HG03060 (cell line): ENCODE measurements around the gene CDPF1.
"Not testable (repeated sequence)": the region's sequence is repeated elsewhere in the genome, so short reads cannot be mapped to it uniquely, and the experiment has no call there.

Experiments used
- ATAC-seq: cut with Tn5 transposase; IDR thresholded peaks from one replicate; pipeline ENCODE4 v1.9.1; 2021; ENCODE audit warnings: low read depth, moderate number of reproducible peaks; ENCODE audit not compliant: unreplicated experiment

CDPF1 gene

GRCh38 chr22:46230262-46230901 is 19.7 kb downstream of the CDPF1 start:
- ATAC-seq = no peak

DNA sequence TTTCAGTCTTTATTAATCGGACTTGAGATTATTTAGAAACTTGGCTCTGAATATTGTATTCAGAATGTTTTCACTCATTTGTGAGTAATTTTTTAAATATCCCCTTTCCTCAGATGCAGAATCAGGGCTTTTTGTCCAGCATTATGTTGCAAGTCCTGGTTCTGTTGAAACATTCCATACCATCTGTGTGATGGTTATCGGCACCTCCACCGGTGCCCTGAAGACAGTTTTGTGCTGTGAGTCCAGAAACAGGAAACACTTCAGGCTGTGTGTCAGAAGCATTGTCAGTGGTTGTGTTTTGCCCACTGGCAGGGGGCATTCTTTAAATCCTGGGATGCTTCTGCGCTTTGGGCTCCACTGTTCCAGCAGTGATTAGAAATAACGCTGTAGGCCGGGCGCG is 20.4 kb downstream of the CDPF1 start:
- ATAC-seq = no peak

DNA sequence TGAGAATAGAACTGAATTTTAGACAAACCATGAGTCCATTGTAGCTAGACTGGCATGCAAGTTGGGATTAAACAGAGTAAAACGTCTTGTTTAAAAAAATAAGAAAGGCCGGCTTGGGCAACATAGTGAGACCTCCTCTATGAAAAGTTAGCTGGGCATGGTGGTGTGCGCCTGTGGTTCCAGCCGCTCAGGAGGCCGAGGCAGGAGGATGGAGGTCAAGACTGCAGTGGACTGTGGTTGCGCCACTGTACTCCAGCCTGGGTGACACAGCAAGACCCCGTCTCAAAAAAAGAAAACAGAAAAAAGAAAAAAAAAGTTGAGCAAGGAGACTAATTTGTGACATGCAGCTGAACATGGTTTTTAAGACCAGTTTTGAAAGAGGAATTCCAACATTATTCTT is 23.5 kb downstream of the CDPF1 start:
- no peak for ATAC-seq

GRCh38 chr22:46225631-46226030 is 24.5 kb downstream of the CDPF1 start:
- ATAC-seq = no peak

- ATAC-seq = no peak
Observed at GRCh38 chr22:46224898-46225290, 25.2 kb downstream of the CDPF1 start.

DNA sequence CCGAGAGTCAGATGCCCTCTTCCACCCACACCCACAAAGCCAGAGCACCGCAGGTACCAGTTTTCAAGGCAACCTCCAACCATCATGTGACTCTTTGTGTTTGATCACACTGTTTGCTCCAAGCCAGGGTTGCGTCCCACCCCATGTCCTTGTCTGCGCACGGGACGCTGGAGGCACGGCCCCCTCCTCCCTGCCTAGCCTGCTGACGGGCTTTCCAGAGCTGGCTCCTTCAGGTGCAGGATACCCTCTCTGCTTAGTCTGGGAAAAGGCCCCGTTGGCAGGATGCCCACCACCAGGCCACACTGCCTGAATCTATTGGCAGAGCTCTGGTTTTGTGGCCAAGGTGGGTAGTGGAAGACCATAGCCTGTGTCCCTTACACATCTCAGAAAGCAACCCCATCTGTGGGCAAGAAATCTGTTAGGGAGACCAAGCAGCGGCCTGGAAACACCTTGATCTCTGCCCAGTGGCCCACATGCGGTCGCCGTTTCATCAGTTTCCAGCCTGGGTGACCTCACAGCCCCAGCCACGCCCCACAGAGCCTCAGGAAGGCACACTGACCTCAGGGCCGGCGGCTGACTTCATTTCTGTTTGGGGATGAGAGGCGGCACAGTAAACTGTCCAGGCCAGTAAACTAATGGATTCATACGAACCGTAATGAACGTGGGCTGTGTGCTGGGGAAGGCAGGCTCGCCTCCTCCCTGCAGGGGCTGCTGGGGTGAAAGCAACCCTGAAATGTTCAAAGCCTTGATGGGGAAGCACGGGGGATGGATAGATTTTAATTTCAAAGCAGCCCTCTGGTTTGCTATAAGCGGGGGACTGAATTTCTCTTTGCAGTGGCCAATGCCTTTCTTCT is 25.8 kb downstream of the CDPF1 start:
- no peak for ATAC-seq

DNA sequence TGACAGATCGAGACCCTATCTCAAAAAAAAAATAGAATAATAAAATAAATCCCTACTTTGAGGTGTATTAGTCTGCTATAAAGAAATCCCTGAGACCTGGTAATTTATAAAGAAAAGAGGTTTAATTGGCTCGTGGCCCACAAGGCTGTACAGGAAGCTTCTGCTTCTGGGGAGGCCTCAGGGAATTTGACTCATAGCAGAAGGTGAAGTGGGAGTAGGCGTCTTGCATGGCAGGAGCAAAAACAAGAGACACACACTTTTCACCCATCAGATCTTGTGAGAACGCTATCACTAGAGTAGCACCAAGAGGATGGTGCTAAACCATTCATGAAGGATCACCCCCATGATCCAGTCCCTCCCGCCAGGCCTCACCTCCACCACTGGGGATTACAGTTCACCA is 29.2 kb downstream of the CDPF1 start:
- no peak for ATAC-seq

- no peak for ATAC-seq
Observed at GRCh38 chr22:46219636-46220035, 30.5 kb downstream of the CDPF1 start.

GRCh38 chr22:46214616-46215015 is 35.5 kb downstream of the CDPF1 start:
- no peak for ATAC-seq

DNA sequence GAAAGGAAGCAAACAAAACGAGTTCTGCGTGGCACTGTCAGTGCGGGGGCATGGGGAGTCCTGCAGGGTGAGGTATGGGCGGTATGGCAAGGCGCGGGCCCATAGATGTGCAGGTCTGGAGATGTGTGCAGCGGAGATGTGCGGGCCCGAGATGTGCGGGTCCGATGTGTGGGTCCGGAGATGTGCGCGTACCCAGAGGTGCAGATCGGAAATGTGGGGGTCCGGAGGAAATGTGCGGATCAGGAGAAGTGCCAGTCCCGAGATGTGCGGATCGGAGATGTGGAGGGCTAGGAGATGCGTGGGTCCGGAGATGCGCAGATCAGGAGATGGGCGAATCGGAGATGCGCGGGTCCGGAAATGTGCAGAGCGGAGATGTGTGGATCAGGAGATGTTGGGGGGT is 35.9 kb downstream of the CDPF1 start:
- no peak for ATAC-seq

GRCh38 chr22:46213052-46213451 is 37.0 kb downstream of the CDPF1 start:
- ATAC-seq = no peak

- no peak for ATAC-seq
Observed at GRCh38 chr22:46212195-46212594, 37.9 kb downstream of the CDPF1 start.

DNA sequence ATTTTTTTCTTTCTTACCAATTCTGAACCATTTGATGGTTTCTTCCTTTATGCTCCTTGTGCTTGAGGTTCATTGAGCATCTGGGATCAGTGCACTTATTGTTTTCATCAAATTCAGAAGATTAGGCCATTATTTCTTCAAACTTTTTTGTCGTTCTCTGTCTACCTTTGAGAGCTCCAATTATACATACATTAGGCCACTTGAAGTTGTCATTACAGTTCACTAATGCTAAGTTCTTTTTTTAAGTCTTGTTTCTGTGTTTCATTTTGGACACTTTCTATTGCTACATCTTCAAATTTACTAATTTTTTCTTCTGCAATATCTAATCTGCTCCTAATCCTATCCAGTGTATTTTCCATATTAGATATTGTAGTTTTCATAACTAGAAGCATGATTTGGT is 40.8 kb downstream of the CDPF1 start:
- ATAC-seq = no peak

DNA sequence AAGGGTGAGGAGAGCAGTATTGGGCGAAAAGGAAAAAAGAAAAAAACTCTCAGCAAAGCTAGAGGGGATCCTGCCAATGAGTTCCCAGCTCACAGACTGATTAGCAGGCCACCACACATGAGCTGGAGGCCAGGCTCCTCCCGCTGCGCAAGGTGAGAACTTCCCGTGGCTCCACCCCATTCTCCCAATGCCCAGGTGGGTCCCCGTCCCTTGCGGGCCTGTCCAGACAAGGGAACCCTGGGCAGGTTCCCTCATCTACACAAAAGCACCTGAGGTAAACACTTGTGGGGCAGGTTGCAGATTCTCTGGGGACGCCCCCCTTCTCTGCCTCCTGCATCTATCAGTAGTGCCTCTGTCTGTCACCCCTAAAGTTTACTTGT is 46.5 kb downstream of the CDPF1 start:
- ATAC-seq = no peak

- no peak for ATAC-seq
Observed at GRCh38 chr22:46202897-46203600, 47.0 kb downstream of the CDPF1 start.

DNA sequence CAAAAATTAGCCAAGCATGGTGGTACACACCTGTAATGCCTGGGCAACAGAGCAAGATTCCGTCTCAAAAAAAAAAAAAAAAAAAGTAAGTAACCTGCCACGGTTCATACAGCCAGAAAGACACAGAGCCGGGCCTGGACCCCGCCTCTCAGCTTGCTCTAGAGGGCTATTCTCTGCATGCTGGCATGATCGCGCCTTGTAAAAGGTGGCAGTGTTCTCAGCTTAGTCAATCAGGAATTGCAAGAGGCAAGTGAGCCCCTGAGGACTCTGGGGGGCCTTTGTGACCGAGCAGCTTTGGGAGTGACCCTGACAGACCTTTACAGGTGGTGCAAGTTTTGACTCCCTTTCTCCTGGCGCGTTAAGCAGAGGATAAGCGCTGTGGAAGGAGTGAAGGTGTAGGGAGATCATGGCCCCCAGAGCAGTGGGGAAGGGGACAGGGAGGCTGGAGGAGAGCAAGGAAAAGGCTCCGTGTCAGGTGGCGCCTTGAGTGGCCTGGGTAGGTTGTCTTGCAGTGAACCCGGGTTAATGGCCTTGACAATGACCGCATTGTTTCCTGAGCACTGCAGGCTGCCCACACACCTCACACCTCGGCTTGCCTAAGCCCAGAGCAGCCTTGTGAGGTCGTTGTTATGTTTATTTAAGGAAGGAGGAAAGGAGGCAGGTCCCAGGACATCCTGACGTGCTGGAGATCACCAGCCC is 48.9 kb downstream of the CDPF1 start:
- ATAC-seq = no peak

GRCh38 chr22:46198806-46199205 is 51.3 kb downstream of the CDPF1 start:
- not testable (repeated sequence) for ATAC-seq

DNA sequence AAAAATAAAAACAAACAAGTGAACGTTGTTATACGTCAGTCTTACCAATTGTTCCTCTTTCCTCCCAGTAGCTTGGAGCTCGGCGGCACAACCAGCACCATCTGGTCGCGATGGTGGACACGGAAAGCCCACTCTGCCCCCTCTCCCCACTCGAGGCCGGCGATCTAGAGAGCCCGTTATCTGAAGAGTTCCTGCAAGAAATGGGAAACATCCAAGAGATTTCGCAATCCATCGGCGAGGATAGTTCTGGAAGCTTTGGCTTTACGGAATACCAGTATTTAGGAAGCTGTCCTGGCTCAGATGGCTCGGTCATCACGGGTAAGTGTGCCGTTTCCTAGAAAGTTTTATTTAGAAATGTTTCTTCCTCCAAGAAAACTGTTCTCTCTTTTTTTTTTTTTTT is 51.8 kb downstream of the CDPF1 start:
- no peak for ATAC-seq

DNA sequence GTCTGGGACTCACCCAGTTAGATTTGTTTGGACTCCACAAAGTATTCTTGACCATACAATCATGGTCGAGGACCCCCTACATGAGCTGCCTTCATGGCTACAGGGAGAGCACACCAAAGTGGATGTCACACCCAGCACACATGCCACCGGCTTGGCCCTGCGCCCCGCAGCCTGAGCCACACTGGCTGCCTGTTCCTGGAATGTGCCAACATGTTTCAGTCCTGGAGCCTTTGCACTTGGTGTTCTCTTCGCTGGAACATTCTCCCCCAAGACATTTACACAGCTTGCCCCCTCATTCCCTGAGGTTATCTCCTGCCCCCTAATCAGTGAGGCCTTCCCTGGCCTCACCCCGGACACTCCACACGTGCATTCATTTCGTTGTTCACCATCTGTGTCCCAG is 53.8 kb downstream of the CDPF1 start:
- ATAC-seq = no peak

DNA sequence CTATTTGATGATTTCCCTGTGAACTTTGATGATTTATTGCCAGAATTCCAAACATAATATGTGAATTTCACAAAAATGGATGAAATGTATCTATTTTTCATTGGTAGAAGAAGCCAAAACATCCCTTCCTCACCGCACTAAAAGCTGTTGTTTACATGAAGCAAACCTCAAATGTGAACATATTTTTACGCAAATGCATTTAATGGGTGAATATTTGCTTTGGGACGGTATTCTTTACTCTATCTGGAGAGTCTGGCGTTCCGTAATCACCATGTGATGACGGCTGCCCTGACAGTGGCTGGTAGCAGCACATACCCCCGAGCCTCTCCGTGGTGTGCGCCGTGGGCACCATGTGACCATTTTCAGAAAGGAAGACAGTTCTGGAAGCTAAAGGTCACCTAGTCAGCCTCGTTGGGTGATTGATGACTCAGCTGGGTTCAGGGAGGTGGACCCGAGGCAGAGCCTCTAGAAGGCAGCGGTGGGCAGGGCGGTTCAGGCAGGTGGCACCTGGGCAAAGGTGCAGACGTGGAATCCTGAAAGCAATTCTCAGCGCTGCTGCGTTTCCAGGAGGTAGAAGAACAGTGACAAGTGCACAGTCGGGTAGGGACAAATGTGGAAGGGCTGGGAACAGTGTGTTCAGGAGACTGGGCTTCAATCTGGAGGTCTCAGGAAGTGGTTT is 54.5 kb downstream of the CDPF1 start:
- ATAC-seq = no peak
